KMS-11 (cell line): ENCODE measurements around the gene EGLN2.
A peak's percentile ranks its signal among the peaks of the same experiment; 100 is the strongest.
"Not testable (repeated sequence)": the region's sequence is repeated elsewhere in the genome, so short reads cannot be mapped to it uniquely, and the experiment has no call there.

Source experiments
- H2AFZ ChIP-seq: fragments of 200-600 bp; sonication (generic); 2 replicates; pipeline ENCODE4 v1.6.1; 2016; ENCODE audit warnings: antibody characterized with exemption, mixed run types, low read depth
- H3K27ac ChIP-seq: fragments of 200-600 bp; sonication (generic); 2 replicates; pipeline ENCODE4 v1.6.1; 2016; ENCODE audit warnings: mild to moderate bottlenecking, mixed run types
- H3K27me3 ChIP-seq: fragments of 200-600 bp; sonication (generic); 2 replicates; pipeline ENCODE4 v1.6.1; 2017; ENCODE audit warnings: mild to moderate bottlenecking, low read depth, mixed run types, moderate library complexity; ENCODE audit not compliant: insufficient read depth
- H3K36me3 ChIP-seq: fragments of 200-600 bp; sonication (generic); 2 replicates; pipeline ENCODE4 v1.6.1; 2017; ENCODE audit warnings: mild to moderate bottlenecking, mixed run types; ENCODE audit not compliant: insufficient read depth
- H3K4me1 ChIP-seq: fragments of 200-600 bp; sonication (generic); 2 replicates; pipeline ENCODE4 v1.6.1; 2016; ENCODE audit warnings: mild to moderate bottlenecking, low read depth, mixed run types; ENCODE audit not compliant: poor library complexity, severe bottlenecking
- H3K4me2 ChIP-seq: fragments of 200-600 bp; sonication (generic); 2 replicates; pipeline ENCODE4 v1.7.0; 2016; ENCODE audit warnings: mild to moderate bottlenecking, mixed run types
- H3K4me3 ChIP-seq: fragments of 200-600 bp; sonication (generic); IDR thresholded peaks from 2 replicates; pipeline ENCODE4 v1.6.1; 2017; ENCODE audit warnings: low read depth, low read length, mixed read lengths; ENCODE audit not compliant: insufficient read depth
- H3K79me2 ChIP-seq: fragments of 200-600 bp; sonication (generic); 2 replicates; pipeline ENCODE4 v1.6.1; 2016; ENCODE audit warnings: low read depth, mixed run types; ENCODE audit not compliant: insufficient read depth
- H3K9ac ChIP-seq: fragments of 200-600 bp; sonication (generic); 2 replicates; pipeline ENCODE4 v1.6.1; 2016; ENCODE audit warnings: mild to moderate bottlenecking, mixed run types
- H4K20me1 ChIP-seq: fragments of 200-600 bp; sonication (generic); 2 replicates; pipeline ENCODE4 v1.6.1; 2016; ENCODE audit warnings: mild to moderate bottlenecking, mixed run types; ENCODE audit not compliant: insufficient read depth
- CTCF ChIP-seq: fragments of 200-600 bp; sonication (generic); conservative IDR thresholded peaks from 2 replicates; pipeline ENCODE4 v1.6.1; 2017; ENCODE audit warnings: low read depth, mild to moderate bottlenecking, antibody characterized with exemption, low read length, moderate library complexity, mixed read lengths

Gene EGLN2

GRCh38 chr19:40763963-40764362, 35.0 kb upstream of the EGLN2 start:
- H3K4me2 ChIP-seq: no peak overlapping the region
- peaks cover 50% of the 10 kb centered on the region; the same call in 1 of the 2 replicates for H3K36me3 ChIP-seq
- no peak overlapping the region for H2AFZ ChIP-seq
- H3K27ac ChIP-seq: no peak overlapping the region
- peaks cover 10% of the 10 kb centered on the region for H3K4me1 ChIP-seq
- H3K9ac ChIP-seq: no peak overlapping the region
- H3K79me2 ChIP-seq: no peaks in the 10 kb centered on the region
- TF ChIP-seq CTCF: no peak
- H3K4me3 ChIP-seq: no peak overlapping the region
- no peaks in the 10 kb centered on the region for H3K27me3 ChIP-seq
- H4K20me1 ChIP-seq: 0 out of 2 replicates have a peak, but pooled peaks cover 4% of the 10 kb centered on the region

GRCh38 chr19:40766385-40766784, 32.6 kb upstream of the EGLN2 start:
- not testable (repeated sequence) for H3K4me2 ChIP-seq, H3K27me3 ChIP-seq, H2AFZ ChIP-seq, H3K27ac ChIP-seq, H3K79me2 ChIP-seq, H3K4me3 ChIP-seq, H4K20me1 ChIP-seq, H3K4me1 ChIP-seq, H3K9ac ChIP-seq
- peaks cover 34% of the 10 kb centered on the region; the same call in 1 of the 2 replicates for H3K36me3 ChIP-seq

- Histone ChIP-seq H3K4me1 (peaks cover 10% of the 10 kb centered on the region), H3K4me2 (0 out of 2 replicates have a peak overlapping the region, but pooled peaks have one; percentile 6), H4K20me1 (no peaks in the 10 kb centered on the region), H3K27me3 (peaks cover 5% of the 10 kb centered on the region; the same call in 1 of the 2 replicates), H3K9ac (no peak overlapping the region), H3K79me2 (no peaks in the 10 kb centered on the region), H3K36me3 (peaks cover 19% of the 10 kb centered on the region; the same call in 1 of the 2 replicates), H2AFZ (no peak overlapping the region), H3K4me3 (no peak overlapping the region), H3K27ac (0 out of 2 replicates have a peak overlapping the region, but pooled peaks have one; percentile 26)
- no peak for TF ChIP-seq CTCF
Observed at GRCh38 chr19:40768869-40769268, 30.1 kb upstream of the EGLN2 start.

GRCh38 chr19:40771101-40771862, 27.7 kb upstream of the EGLN2 start:
- Histone ChIP-seq H3K27me3 (peaks cover 20% of the 10 kb centered on the region), H3K4me1 (peaks cover 13% of the 10 kb centered on the region)
- H2AFZ ChIP-seq, H3K27ac ChIP-seq, H3K4me3 ChIP-seq, H3K79me2 ChIP-seq, H4K20me1 ChIP-seq, H3K4me2 ChIP-seq, H3K9ac ChIP-seq, H3K36me3 ChIP-seq: not testable (repeated sequence)

GRCh38 chr19:40774916-40775631, 23.9 kb upstream of the EGLN2 start, which contains the start of gene MIA:
TSS of gene MIA (plus strand) at chr19:40775521. CDS start at chr19:40775543, 22 bp downstream.
- no peak within 1 kb of the TSS for H3K27ac ChIP-seq
- peaks cover 25% of the 10 kb centered on the region for H3K27me3 ChIP-seq
- TF ChIP-seq CTCF: no peak
- H3K79me2 ChIP-seq: no peaks in the 10 kb centered on the region
- no peak within 1 kb of the TSS for H3K9ac ChIP-seq
- H3K4me1 ChIP-seq: peaks cover 12% of the 10 kb centered on the region
- H3K36me3 ChIP-seq: no peaks in the 10 kb centered on the region
- H3K4me2 ChIP-seq: no peak within 1 kb of the TSS
- H4K20me1 ChIP-seq: no peaks in the 10 kb centered on the region
- H2AFZ ChIP-seq: no peak within 1 kb of the TSS
- H3K4me3 ChIP-seq: no peak within 1 kb of the TSS
